Stimulated activated CD8-positive, alpha-beta memory T cell treated with anti-CD3 and anti-CD28 coated beads, Interleukin-12 subunit alpha, Interleukin-12 subunit beta, amount 100 ng/mL, for 1 hour (primary cell): Measurements from ENCODE around the gene CRY1.
"Not testable (repeated sequence)": the region's sequence is repeated elsewhere in the genome, so short reads cannot be mapped to it uniquely, and the experiment has no call there.

ENCODE experiments used
- DNase-seq: peaks from one replicate; pipeline ENCODE4 v3.0.0-alpha.2; 2020; ENCODE audit warnings: low read depth

The CRY1 gene

DNA sequence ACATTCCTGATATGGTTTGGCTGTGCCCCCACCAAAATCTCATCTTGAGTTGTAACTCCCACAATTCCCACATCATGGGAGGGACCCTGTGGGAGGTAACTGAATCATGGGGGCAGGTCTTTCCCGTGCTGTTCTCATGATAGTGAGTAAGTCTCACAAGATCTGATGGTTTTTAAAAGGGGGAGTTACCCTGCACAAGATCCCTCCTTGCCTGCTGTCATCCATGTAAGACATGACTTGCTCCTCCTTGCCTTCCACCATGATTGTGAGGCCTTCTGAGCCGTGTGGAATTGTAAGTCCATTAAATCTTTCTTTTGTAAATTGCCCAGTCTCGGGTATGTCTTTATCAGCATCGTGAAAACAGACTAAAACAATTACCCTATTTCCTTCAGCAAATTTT lies 90.7 kb downstream of the CRY1 start:
- not testable (repeated sequence) for DNase-seq

DNA sequence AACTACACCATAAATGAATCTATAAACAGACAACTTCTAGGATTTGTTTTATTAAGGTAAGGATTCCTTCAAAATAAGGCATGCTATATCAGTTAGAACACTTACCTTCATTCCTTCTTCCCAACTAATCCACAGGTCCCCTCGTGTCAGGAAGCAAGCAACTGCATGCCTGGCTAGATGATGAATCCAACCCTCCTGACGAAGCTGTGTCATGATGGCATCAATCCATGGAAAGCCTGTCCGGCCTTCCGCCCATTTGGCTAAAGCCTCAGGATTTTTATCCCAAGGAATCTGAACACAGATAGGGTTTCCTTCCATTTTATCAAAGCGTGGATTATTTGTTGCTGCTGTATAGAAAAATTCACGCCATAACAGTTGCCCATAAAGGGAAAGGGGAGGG lies 93.9 kb downstream of the CRY1 start:
- no peak for DNase-seq

DNA sequence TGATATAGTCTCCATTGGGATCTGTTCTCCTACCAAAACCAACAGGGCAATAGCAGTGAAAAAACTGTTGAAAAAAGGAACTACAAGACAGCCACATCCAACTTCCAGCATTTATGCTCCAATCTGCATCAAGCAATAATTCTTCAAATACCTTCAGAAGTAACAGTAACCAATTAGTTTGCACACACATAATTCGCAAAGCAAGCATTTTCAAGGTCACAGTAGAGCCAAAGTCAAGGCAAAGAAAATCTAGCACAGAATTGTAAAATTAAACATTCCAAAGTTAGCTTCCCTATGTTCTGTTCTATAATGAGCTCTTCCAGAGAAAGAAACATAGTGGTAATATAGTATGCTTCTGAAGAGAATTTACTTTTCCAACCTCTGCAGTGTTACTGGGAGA lies 95.4 kb downstream of the CRY1 start:
- no peak for DNase-seq

DNA sequence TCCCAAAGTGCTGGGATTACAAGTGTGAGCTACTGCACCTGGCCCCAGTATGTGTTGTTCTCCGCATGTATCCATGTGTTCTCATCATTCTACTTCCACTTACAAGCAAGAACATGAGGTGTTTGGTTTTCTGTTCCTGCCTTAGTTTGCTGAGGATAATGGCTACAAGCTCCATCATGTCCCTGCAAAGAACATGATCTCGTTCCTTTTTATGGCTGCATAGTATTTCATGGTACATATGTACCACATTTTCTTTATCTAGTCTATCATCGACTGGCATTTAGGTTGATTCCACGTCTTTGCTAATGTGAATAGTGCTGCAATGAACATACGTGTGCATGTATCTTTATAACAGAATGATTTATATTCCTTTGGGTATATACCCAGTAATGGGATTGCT lies 97.2 kb downstream of the CRY1 start:
- DNase-seq, result not testable (repeated sequence)

DNA sequence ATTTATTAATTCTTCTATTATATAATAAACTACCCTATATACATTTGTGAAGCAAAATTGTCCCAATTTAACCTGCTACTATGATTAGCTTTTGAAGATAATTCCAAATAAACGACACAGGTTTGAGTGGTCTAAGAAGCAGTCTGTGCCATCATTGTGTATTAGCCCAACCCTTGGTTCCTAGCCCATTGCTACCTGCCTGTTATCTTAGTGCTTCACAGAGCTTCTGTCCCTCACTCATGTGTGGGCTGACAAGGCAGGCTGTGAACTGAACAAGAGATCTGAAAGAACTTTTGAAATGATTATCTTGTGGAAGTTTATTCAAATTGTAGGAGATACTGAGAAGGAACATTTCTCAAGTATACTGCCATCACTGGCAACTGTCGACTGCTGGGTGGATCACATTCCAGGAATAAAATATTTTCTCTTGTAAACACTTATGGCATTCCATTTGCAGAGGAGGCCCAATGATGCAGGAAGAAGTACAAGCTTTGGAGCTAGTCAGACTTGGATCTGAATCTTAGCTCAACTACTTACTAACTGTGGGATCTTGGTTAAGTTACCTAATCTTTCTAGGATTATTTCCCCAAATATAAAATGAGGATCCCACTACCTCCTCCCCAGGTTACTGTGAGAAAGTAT lies 98.6 kb downstream of the CRY1 start:
- no peak for DNase-seq

DNA sequence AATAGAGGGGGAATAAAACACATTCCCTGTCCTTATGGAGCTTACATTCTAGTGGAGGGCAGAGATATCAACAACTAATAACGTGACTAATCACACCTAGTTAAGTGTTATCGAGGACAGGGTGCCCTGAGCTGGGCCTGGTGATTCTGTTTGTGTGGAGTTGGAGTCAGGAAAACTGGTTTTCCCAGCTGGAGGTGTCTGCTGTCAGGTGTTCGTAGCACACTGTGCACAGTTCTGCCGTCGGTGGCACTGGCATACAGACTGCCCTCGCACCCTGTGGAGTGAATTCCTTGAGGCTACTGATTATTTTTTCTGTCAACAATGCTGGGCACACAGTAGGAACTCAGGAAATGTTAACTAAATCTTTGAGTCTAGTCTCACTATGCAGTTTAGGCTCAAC lies 105.5 kb downstream of the CRY1 start:
- DNase-seq, result no peak

DNA sequence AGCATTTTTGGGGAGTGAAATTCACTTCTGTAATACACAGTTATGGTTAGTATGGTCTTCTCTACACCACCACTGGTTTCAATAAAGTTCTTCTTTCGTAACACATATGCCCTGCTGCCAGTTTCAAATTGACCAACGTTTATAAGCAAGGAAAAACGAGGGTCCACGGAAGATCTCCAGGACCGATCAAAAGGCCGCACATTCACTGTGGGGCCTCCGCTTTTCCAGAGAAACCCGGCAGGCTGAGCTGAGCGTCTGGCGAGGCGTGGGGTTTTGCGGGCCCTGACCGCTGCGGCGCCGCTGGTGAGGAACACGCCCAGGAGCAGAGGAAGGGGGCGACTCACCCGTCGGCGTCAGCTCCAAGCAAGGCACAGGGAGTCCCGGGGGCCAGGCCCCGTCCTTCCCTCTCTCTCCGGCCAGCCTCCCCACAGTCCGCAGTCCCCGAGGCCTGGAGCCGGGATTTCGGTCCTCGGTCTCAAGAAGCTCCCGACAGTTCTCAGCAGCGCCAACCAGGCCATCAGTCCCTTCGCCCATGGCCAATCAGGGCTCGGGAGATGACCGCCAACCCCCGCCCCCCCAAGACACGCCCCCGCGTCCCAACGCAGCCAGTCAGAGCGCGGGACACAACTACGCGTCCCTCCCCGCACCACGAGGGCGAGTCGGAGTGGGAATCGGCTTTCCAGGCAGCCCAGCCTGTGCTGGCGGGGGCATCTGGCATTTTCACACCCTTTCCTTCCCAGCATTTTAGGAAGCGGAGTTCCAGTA lies 106.5 kb downstream of the CRY1 start, which contains the start of gene MTERF2:
Gene MTERF2 (minus strand): TSS at position 522 of the 765 bp plus-strand sequence. CDS start 8,432 bp downstream, outside the sequence.
- DNase-seq, result peak; percentile 69

DNA sequence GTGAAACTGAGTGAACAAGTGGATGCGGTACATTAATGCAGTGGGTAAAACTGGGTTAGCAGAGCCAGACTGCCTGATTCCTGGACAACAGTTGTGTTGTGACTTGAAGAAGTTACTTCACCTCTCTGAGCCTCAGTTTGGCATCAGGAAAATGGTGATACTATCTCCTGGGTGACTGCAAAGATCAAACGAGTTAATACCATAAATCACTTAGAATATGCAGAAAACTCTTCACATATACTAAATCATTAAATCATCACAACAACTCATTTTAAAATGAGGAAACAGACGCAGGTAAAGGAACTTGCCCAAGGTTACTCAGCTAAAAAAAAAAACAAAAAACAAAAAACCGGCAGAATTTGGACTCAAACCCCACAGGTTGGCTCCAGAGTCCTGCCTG lies 107.2 kb downstream of the CRY1 start:
- DNase-seq, result no peak

DNA sequence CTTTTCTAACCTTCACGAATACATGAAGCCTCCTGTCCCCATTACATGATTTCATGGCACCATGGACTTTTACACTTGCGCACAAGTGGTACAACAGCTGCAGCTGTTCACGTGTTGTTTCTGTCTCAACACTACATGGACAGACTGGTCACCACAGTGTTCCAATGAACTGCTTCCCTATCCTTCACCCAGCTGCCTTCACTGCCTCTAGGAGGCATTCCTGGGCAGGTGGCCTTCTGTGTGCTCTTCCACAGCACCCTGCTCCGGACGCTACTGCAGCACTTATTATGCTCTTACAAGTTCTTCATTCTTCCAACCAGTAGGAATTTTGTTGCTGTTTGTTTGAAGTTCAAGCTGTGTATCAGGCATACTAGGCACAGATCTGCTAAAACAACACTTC lies 107.9 kb downstream of the CRY1 start:
- no peak for DNase-seq

DNA sequence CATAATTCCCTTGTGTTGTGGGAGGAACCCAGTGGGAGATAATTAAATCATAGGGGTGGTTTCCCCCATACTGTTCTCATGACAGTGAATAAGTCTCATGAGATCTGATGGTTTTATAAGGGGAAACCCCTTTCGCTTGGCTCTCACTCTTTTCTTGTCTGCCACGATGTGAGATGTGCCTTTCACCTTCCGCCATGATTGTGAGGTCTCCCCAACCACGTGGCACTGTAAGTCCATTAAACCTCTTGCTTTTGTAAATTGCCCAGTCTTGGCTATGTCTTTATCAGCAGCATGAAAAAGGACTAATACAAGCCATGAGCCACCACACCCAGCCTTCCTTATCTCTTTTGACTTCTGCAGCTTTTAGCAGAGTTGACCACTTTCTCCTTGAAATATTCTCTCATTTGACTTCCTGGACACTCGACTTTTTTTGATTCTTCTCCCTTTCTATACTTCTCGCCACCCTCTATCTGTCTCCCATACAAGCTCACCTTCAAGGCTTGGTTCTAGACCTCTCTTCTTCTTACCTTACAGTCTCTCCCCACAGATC lies 108.7 kb downstream of the CRY1 start:
- no peak for DNase-seq

DNA sequence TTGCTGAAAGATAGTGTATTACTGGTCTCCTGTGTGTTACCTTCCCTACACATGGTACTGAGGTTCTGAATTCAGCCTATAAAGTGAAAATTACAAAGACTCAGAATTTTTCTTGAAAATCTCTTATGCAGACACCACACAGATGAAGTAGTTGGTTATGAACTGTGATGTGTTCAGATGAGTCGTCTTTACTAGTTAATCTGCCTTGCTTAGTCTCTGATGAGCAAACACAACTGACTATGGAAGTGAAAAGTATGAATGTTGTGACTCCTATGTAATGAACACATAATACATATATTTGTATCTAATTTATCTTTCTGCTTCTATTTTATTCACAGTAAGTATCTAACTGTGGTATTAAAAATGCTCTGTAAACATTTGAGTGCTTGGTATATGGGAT lies 111.1 kb downstream of the CRY1 start:
- no peak for DNase-seq

DNA sequence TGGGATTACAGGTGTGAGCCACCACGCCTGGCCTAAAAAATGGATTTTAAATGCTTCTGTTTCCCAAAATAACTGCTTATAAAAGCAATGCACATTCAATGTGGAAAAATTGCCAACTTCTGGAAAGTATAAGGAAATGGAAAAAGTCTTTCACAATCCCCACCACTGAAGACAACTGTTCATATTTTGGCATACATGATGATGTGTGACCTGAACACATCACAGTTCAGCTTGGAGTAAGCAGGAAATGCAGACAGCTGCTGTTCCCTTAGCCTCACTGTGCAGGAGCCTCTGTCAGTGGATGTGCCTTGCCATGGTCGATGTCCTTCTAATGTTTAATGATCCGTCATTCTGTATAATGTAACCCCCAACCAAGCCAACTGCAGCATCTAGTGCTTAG lies 111.6 kb downstream of the CRY1 start:
- DNase-seq, result no peak

DNA sequence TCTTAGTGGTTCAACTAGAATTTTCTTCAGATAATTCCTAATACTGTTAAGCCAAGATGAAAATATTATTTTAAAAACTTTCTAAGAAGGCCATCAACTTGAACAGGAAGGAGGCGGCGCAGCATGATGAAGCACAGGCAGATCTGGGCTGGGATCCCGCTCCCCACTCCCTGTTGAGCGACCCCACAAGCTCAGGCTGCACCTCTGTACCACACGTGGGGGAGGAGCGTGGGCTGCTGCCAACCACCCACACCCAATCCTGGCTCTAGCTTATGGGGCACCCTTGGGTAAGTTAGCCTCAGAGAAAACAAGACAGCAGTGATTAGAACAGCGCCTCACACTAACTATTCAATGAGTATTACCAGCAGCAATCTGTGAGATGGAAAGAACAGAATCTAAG lies 112.4 kb downstream of the CRY1 start:
- DNase-seq, result no peak

DNA sequence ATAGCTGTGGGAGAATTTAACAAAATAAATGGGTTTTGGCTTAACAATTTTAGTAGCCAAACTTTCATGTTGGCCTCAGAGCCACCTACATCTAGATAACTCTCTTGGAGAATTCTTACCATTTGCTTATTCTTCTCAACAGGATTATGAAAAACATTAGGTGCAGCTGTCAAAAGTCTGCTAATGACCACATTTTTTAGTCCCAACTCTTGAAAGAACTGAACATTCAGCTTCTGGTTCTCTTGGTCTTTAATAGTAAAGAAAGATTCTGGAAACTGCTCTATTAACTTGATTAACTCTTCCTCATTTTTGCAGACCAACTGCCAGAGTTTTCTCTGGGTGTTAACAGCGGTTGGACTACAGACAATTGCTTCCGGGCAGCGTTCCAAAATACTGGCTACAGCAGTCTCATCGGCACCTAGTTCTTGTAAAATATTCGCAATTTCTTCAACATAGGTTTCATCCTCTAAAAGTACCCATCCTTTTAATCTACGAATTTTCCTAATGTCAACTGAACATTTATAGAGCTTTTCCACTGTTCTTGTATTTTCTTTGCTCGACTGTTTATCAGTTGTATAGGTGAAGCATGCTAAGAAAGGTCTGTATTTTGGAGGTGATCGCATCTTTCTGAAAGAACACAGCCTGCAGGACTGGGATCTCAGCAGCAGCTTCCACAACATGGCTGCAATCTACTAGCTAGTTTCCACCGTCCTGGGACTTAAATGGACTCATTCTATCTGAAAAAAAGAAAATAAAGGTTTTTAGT lies 115.1 kb downstream of the CRY1 start:
- no peak for DNase-seq

DNA sequence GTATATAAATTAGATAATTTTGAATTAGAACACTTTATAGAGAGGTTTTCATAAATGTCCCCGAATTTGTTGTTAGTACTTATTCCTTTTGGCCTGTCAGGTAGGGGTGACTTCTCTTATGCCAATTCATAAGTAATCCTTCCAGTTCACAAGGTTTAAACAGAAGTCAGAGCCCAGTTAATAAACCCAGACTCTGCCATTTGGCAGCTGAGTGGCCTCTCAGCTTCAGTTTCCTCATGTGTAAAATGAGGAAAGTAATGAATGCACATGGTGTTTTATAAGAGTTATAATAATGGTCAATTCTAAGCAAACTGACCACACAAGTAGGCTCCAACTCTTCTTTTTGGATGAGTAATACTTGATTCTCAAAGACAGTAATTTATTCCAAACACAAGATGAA lies 116.7 kb downstream of the CRY1 start:
- no peak for DNase-seq

DNA sequence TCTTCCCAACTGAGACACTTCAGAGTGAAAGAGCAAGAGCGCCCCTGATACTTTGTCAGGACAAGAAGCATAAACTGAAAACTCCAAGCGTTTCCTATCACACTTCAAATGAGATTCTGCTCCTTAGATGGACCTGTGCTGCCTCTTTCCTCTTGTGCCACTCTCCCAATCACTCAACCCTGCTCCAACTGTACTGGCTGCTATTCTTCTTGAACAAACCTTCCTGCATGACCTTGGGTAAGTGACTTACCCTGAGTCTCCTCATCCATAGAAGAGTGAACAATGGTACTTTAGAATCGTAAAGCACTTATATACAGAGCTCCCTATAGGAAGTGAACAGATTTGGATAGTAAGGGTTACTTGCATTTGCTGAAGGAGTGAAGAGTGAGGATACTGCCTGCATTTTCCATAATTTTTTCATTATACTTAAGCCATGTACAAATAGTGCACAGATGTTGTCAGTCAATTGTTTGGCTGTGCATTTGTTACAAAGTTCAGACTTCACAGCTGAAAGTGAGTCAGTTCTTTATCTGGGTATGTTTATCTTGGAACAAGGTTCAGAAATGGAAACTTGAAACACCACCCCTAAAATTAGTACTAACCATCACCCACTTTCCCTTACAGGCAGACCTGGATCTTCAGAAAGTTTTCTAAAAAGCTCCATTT lies 117.2 kb downstream of the CRY1 start:
- DNase-seq, result no peak

DNA sequence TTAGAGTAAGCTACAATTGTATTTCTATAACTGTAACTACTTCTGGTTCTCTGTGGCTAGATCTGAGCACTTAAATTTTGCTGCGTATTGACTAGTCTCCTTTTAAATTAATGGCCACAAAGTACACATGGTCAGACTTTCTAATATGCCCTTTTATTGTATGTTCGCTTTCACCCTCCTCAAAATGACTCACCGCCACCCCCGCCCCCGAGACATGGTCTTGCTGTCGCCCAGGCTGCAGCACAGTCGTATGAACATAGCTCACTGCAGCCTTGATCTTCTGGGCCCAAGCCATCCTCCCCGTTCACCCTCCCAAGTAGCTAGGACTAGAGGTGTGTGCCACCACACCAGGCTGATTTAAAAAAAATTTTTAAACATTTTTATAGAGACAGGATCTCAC lies 118.3 kb downstream of the CRY1 start:
- DNase-seq, result no peak

DNA sequence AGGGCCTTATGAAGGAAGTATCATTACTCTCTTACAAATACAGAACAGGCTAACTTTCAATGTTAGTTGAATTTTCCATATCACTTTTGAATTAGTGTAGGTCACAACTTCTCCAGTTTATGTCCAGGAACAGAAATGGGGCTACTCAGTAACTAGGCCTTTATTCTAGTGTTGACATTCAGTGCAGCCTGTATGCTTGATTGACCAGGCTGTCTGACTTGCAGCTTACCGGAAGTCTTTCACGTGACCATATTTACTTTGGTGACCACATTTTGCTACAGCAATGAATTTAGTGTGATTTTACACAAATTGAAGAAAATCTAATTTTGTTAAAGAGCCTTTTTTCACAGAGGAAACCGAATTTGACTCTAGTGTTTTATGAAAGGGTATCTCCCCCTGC lies 118.8 kb downstream of the CRY1 start:
- DNase-seq, result no peak

DNA sequence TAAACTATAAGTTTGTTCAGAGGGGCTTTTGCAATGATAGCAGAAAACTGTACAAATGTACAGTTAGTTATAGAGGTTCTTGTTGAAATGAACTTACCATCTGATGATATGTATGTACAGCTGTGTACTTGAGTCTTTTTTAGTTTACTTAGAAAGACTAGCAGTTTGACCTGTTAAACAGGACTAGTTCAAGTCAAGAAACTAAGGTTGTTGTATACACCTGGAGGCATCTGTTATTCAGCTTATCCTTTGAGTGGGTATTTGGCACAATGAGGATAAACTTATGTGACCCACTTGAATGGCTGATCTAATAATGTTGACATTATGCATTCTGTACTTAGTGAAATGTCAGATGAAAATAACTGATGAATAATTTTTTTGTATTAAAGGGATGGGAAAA lies 119.8 kb downstream of the CRY1 start:
- DNase-seq, result no peak

DNA sequence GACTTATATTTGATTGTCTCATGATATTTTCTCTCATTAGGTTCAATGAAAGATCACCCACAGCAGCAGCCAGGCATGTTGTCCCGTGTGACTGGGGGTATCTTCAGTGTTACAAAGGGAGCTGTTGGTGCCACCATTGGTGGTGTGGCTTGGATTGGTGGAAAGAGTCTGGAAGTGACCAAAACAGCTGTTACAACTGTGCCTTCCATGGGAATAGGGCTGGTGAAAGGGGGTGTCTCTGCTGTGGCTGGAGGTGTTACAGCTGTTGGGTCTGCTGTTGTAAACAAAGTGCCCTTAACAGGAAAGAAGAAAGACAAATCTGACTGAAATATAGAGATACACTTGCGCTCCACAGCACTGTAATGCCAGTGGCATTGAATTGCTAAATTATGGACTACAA lies 122.3 kb downstream of the CRY1 start:
- no peak for DNase-seq

DNA sequence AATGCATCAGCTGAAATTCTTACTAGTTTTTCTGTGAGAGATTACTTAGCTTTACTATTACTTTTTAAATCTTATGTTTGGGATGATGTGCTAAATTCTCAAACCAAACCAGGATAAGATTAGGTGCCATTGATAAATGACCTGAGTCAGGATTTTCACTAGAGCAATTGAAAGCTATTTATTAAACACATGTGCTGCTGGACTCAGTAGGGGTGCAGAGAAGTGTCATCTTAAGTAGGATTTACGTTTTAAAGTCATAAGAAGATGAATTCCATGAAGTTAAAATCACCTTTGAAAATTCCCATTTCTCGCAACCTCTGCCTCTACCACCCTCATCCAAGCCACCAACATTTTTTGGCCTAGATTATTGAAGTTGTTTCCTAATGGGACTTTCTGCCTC lies 128.8 kb downstream of the CRY1 start:
- no peak for DNase-seq

DNA sequence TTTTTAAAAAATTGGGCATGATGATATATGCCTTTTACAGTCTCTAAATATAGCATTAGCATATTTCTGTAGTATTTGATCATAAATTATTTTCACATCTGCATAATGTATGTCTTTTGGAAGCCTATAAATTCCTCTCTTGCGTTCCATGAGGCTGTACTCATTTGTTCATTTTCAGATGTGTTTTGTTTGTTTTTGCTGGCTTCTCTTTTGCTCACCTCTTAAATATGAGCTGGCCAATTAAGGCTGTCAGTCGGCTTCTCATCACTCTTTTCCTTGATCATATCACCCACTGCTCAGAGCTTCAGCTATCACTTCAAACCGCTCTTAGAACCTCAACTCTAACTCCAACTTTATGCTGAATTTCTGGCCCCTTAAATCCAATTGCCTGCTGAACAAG lies 131.1 kb downstream of the CRY1 start:
- no peak for DNase-seq
